Nephron (organoid): ENCODE measurements around the gene NANS.

Experiments used
- H3K27ac Mint-ChIP-seq, 3 experiments: 2 replicates each; pipeline ENCODE4 v1.8.0; 2020; ENCODE audit warnings: mixed read lengths in 3 of 3, mild to moderate bottlenecking in 2 of 3, moderate library complexity in 1 of 3
- H3K27me3 Mint-ChIP-seq: 2 replicates; pipeline ENCODE4 v1.8.0; 2021; ENCODE audit warnings: low read depth, mild to moderate bottlenecking, moderate library complexity, mixed read lengths
- H3K36me3 Mint-ChIP-seq: 2 replicates; pipeline ENCODE4 v1.8.0; 2020; ENCODE audit warnings: low read depth, mixed read lengths
- H3K4me1 Mint-ChIP-seq: 2 replicates; pipeline ENCODE4 v1.8.0; 2020; ENCODE audit warnings: mixed read lengths
- H3K4me3 Mint-ChIP-seq, 3 experiments: 2 replicates each; pipeline ENCODE4 v1.8.0; 2020; ENCODE audit warnings: mild to moderate bottlenecking in 3 of 3, mixed read lengths in 3 of 3, moderate library complexity in 2 of 3
- H3K9me3 Mint-ChIP-seq: 2 replicates; pipeline ENCODE4 v1.8.0; 2020; ENCODE audit warnings: mixed read lengths
- CTCF ChIP-seq, 3 experiments: fragments of 200-600 bp; sonication (generic); IDR thresholded peaks; one replicate each; pipeline ENCODE4 v1.5.0; 2021; ENCODE audit warnings: antibody characterized with exemption in 3 of 3; ENCODE audit not compliant: unreplicated experiment in 3 of 3

The NANS gene

GRCh38 chr9:98056269-98057137, at the start of gene NANS:
TSS of gene NANS (plus strand) at chr9:98056732. CDS start at chr9:98056809, 77 bp downstream.
- Mint-ChIP-seq H3K27me3 (no peaks in the 10 kb centered on the region), H3K9me3 (no peaks in the 10 kb centered on the region), H3K36me3 (peaks cover 6% of the 10 kb centered on the region), H3K4me3 (peak within 1 kb of the TSS; percentile 96 to 99 (median 98)), H3K4me1 (peaks cover 9% of the 10 kb centered on the region), H3K27ac (peak within 1 kb of the TSS; percentile 89 to 94 (median 94))
- no peak for TF ChIP-seq CTCF (IDR thresholded peaks at IDR 0.05; ENCODE audit: unreplicated experiment in 3 of 3)

DNA sequence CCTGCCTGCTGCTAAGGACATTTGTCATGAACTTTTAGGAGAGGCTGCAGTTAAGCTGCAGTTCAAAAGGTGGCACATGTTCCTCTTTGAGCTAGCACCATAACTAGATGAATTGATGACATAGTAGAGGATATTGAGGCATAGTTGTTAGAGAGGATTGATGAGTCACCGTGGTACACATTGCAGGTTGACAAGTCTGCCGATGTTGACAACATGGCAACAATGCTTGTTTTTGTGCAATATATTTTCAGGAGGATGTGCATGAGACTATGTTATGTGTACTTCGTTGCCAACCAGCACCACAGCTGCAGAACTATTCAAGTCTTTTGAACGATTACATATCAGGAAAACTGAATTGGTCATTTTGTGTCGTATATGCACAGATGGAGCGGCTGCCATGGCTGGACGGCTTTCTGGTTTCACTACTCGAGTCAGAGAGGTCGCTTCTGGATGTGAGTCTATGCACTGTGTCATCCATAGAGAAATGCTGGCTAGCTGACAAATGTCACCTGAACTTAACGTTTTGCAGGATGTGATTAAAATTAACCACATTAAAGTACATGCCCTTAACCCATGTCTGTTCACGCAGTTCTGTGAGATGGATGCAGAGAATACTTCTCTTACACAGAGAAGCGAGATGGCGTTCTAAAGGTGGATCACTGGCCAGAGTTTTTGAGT, 49.1 kb upstream of the NANS start:
- Mint-ChIP-seq H3K27ac (no peak overlapping the region), H3K27me3 (no peaks in the 10 kb centered on the region), H3K9me3 (no peaks in the 10 kb centered on the region), H3K36me3 (peaks cover 76% of the 10 kb centered on the region), H3K4me3 (no peak overlapping the region), H3K4me1 (no peaks in the 10 kb centered on the region)
- no peak for TF ChIP-seq CTCF (IDR thresholded peaks at IDR 0.05; ENCODE audit: unreplicated experiment in 3 of 3)

GRCh38 chr9:98008764-98009163, 47.8 kb upstream of the NANS start:
- no peaks in the 10 kb centered on the region for H3K9me3 Mint-ChIP-seq
- H3K36me3 Mint-ChIP-seq: peaks cover 85% of the 10 kb centered on the region
- TF ChIP-seq CTCF (IDR thresholded peaks at IDR 0.05; ENCODE audit: unreplicated experiment in 3 of 3): no peak
- H3K27me3 Mint-ChIP-seq: no peaks in the 10 kb centered on the region
- H3K4me1 Mint-ChIP-seq: no peaks in the 10 kb centered on the region
- H3K4me3 Mint-ChIP-seq: no peak overlapping the region
- no peak overlapping the region for H3K27ac Mint-ChIP-seq

- Mint-ChIP-seq H3K36me3 (peaks cover 82% of the 10 kb centered on the region), H3K27me3 (no peaks in the 10 kb centered on the region), H3K27ac (no peak overlapping the region), H3K4me3 (no peak overlapping the region), H3K9me3 (no peaks in the 10 kb centered on the region), H3K4me1 (no peaks in the 10 kb centered on the region)
- TF ChIP-seq CTCF (IDR thresholded peaks at IDR 0.05; ENCODE audit: unreplicated experiment in 3 of 3): no peak
Observed at GRCh38 chr9:98009437-98009836, 47.1 kb upstream of the NANS start.

GRCh38 chr9:98009936-98010335, 46.6 kb upstream of the NANS start:
- Mint-ChIP-seq H3K27me3 (no peaks in the 10 kb centered on the region), H3K4me1 (no peaks in the 10 kb centered on the region), H3K36me3 (peaks cover 82% of the 10 kb centered on the region), H3K4me3 (no peak overlapping the region), H3K27ac (no peak overlapping the region), H3K9me3 (no peaks in the 10 kb centered on the region)
- no peak for TF ChIP-seq CTCF (IDR thresholded peaks at IDR 0.05; ENCODE audit: unreplicated experiment in 3 of 3)
